H1 (cell line): ENCODE data around the gene OTOGL. TPM values are rescaled to one million over a fixed set of nuclear protein-coding genes. Genes with fewer than 3 reads are reported as not detected.

ENCODE experiments used
- CTBP2 ChIP-seq: IDR thresholded peaks from 2 replicates; pipeline ENCODE4 v1.7.0; 2011; ENCODE audit warnings: borderline replicate concordance, mild to moderate bottlenecking, moderate library complexity, mixed read lengths, low read length; ENCODE audit not compliant: insufficient read depth, insufficient read length
- E2F6 ChIP-seq: IDR thresholded peaks from 2 replicates; pipeline ENCODE4 v1.6.1; 2012; ENCODE audit warnings: inconsistent platforms
- FOSL1 ChIP-seq: IDR thresholded peaks from 2 replicates; pipeline ENCODE4 v1.6.1; 2011; ENCODE audit warnings: mild to moderate bottlenecking, low read depth, low read length, moderate library complexity; ENCODE audit not compliant: insufficient read depth
- JUND ChIP-seq: IDR thresholded peaks from 2 replicates; pipeline ENCODE4 v1.6.1; 2011; ENCODE audit warnings: mild to moderate bottlenecking, improper control_type of control experiment, low read length
- RFX5 ChIP-seq: IDR thresholded peaks from 2 replicates; pipeline ENCODE4 v1.6.1; 2011; ENCODE audit warnings: low read depth, low read length, improper control_type of control experiment, borderline replicate concordance
- SUZ12 ChIP-seq: fragments of 200-600 bp; sonication (generic); IDR thresholded peaks from 2 replicates; pipeline ENCODE4 v1.6.1; 2012; ENCODE audit warnings: mild to moderate bottlenecking, inconsistent platforms, low read length, moderate library complexity, mixed read lengths
- polyA plus RNA-seq, 7 experiments: library from polyadenylated mRNA; depleted of rRNA in 3 of 7; stranded (reverse) in 5 of 7; unstranded in 2 of 7; fragments of >200 nt in 5 of 7; fragments of 200-250 nt in 2 of 7; gene quantifications; 1 replicate in 5 of 7; 2 replicates in 1 of 7; 4 replicates in 1 of 7; pipeline versions ENCODE4 v1.2.1 to v1.2.3, GENCODE V29; 2011 to 2013; ENCODE audit warnings: missing spikeins in 2 of 7, mixed read lengths in 2 of 7
- total RNA-seq: library from RNA; stranded (reverse); fragmentation: NEBNext Ultra II Directional; extraction: Animal tissue kit (Norgen Biotek cat#: 25700); gene quantifications from 2 replicates; pipeline ENCODE4 v1.2.1, GENCODE V29; 2021

OTOGL gene
- total and polyA plus RNA-seq, 2 of the 8 experiments (the other 6 are each of a cell fraction or from before 2014, with no cell fraction given) = 0.12 to 0.17 TPM

GRCh38 chr12:80377140-80377794 is 277.9 kb downstream of the OTOGL start (continued):
- TF ChIP-seq E2F6 (no peak), RFX5 (no peak), SUZ12 (no peak), CTBP2 (no peak), JUND (no peak), FOSL1 (no peak)
- TF ChIP-seq, all 59 proteins: peak for 0
